ENCODE data around the gene PAXIP1. TPM values are rescaled to one million over a fixed set of nuclear protein-coding genes. Genes with fewer than 3 reads are reported as not detected.

Gene PAXIP1
- total and polyA plus RNA-seq, 4 experiments from 2014 or later = 0.98 to 18.8 (median 9.2) TPM

DNA sequence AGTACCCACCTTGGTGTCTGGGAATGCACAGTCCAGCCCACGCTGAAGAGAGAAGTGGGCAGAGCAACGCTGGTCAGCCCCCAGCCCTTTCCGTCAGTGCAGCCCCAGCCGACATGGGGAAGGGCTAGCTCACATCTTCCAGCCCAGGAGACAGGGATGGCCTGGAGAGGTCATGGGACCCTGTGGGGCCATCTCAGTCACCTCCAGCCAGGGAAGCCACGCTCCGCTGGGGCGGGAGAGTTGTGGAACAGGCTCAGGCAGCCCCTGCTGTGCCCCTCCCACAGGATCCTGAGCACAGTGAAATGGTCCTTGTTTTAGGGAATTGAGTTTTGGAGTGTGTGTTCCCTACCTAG lies 85.1 kb downstream of the PAXIP1 start:
- peaks cover 9 to 18% of the 10 kb centered on the region in 2 donors for H3K27me3 Mint-ChIP-seq
- ChIA-PET POLR2A (ENCODE audit: partially characterized antibody) (no interaction called here), CTCF (ENCODE audit: partially characterized antibody) (no interaction called here)
- Histone ChIP-seq H3K4me1 (ENCODE audit: insufficient read depth, low read length) (peaks cover 5% of the 10 kb centered on the region), H3K36me3 (ENCODE audit: insufficient read depth, low read length) (no peaks in the 10 kb centered on the region), H3K9me3 (ENCODE audit: control insufficient read depth in 1 of 2, low read length in 2 of 2) (no peaks in the 10 kb centered on the region), H3K27me3 (ENCODE audit: insufficient read depth, low read length) (no peaks in the 10 kb centered on the region), H3K27ac (ENCODE audit: low read depth, low read length) (no peak overlapping the region), H3K4me3 (ENCODE audit: low read length in 2 of 2) (no peak overlapping the region)
- intact Hi-C loops (cut with micrococcal nuclease) = no loop called here
- no peak for DNase-seq
- H3K27ac Mint-ChIP-seq = no peak overlapping the region
- H3K4me3 Mint-ChIP-seq = no peak overlapping the region
- H3K36me3 Mint-ChIP-seq = no peaks in the 10 kb centered on the region
- H3K9me3 Mint-ChIP-seq = peaks cover 0 to 2% (median 0%) of the 10 kb centered on the region in 8 donors
- peaks cover 4 to 5% (median 4%) of the 10 kb centered on the region in 4 donors for H3K4me1 Mint-ChIP-seq

DNA sequence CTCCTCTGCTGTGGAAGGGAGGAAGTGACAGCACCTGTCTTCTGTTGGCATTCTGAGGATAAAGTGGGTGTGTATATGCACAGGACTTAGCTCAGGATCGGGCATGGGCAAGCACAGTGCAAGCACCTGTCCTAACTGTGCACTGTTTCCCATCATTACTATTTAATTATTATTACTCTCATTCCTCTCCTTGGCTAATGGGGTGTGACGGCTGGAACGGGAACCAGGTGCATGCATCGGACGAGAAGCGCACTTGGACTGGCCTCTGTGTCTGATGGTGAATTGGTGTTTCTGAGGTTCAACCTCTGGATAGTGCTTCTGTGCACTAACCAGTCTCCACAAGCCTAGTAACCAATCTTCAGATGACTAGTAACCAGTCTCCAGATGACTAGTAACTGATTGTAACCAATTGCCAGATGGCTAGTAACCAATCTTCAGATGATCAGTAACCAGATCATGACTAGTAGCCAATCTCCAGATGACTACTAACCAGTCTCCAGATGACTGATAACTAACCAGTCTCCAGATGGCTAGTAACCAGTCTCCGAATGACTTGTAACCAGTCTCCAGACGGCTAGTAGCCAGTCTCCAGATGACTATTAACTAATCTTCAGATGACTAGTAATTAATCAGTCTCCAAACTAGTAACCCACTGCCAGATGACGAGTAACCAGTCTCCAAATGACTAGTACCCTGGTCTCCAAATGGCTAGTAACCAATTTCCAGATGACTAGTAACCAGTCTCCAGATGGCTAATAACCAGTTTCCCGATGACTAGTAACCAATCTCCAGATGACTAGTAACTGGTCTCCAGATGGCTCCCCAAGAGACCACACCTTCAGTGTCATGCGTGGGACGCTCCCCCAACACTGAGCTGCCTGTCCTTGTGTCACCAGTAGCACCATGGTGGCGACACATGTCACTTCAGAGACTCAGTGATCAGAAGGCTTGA lies 85.8 kb downstream of the PAXIP1 start:
- no peaks in the 10 kb centered on the region for H3K9me3 Mint-ChIP-seq
- Histone ChIP-seq H3K36me3 (ENCODE audit: insufficient read depth, low read length) (no peaks in the 10 kb centered on the region), H3K4me1 (ENCODE audit: insufficient read depth, low read length) (peaks cover 5% of the 10 kb centered on the region), H3K27me3 (ENCODE audit: insufficient read depth, low read length) (no peaks in the 10 kb centered on the region), H3K4me3 (ENCODE audit: low read length in 2 of 2) (no peak overlapping the region), H3K9me3 (ENCODE audit: control insufficient read depth in 1 of 2, low read length in 2 of 2) (no peaks in the 10 kb centered on the region), H3K27ac (ENCODE audit: low read depth, low read length) (no peak overlapping the region)
- no peak for DNase-seq
- intact Hi-C loops (cut with micrococcal nuclease) = no loop called here
- POLR2A ChIA-PET (ENCODE audit: partially characterized antibody) = no interaction called here
- no peak overlapping the region for H3K27ac Mint-ChIP-seq
- H3K27me3 Mint-ChIP-seq = peaks cover 9 to 18% of the 10 kb centered on the region in 2 donors
- no peaks in the 10 kb centered on the region for H3K36me3 Mint-ChIP-seq
- H3K4me1 Mint-ChIP-seq = peaks cover 4 to 5% (median 4%) of the 10 kb centered on the region in 4 donors
- H3K4me3 Mint-ChIP-seq = no peak overlapping the region
- CTCF ChIA-PET (ENCODE audit: partially characterized antibody) = no interaction called here

DNA sequence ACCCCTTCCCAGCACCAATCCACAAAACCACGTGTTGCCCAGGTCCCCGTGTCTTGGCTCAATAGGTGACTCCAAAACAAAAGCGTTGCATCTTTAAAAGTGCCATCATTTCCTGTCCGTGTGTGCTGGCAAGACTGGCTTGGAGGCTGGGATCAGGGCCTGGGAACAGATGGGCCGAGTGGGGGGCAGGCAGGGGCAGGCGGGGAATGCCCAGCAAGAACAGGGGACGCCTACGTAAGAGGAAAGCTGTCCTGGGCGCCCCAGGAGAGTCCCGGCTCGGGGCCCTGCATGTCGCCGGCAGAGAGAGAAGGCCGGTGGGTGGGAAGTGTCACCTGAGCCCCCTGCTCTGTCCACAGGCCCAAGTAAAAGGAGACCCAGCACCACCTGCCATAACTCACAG lies 86.5 kb downstream of the PAXIP1 start:
- H3K36me3 ChIP-seq (ENCODE audit: insufficient read depth, low read length) = no peaks in the 10 kb centered on the region
- peaks cover 4 to 5% (median 4%) of the 10 kb centered on the region in 4 donors for H3K4me1 Mint-ChIP-seq
- no peak overlapping the region for H3K27ac ChIP-seq (ENCODE audit: low read depth, low read length)
- no peak overlapping the region for H3K27ac Mint-ChIP-seq
- peaks cover 9 to 19% of the 10 kb centered on the region in 2 donors for H3K27me3 Mint-ChIP-seq
- ChIA-PET CTCF (ENCODE audit: partially characterized antibody) (interaction anchor here (6.2 to 6.7 kb wide), 2 partner anchors 6 to 12 kb away, joined by 39 to 72 read pairs; no protein-coding TSS in a partner anchor), POLR2A (ENCODE audit: partially characterized antibody) (no interaction called here)
- H3K27me3 ChIP-seq (ENCODE audit: insufficient read depth, low read length) = no peaks in the 10 kb centered on the region
- no peak overlapping the region for H3K4me3 ChIP-seq (ENCODE audit: low read length in 2 of 2)
- no peaks in the 10 kb centered on the region for H3K36me3 Mint-ChIP-seq
- peaks cover 0 to 2% (median 0%) of the 10 kb centered on the region in 8 donors for H3K9me3 Mint-ChIP-seq
- H3K4me3 Mint-ChIP-seq = no peak overlapping the region
- H3K9me3 ChIP-seq (ENCODE audit: control insufficient read depth in 1 of 2, low read length in 2 of 2) = no peaks in the 10 kb centered on the region
- H3K4me1 ChIP-seq (ENCODE audit: insufficient read depth, low read length) = peaks cover 5% of the 10 kb centered on the region
- DNase-seq = no peak
- intact Hi-C loops (cut with micrococcal nuclease) = no loop called here

DNA sequence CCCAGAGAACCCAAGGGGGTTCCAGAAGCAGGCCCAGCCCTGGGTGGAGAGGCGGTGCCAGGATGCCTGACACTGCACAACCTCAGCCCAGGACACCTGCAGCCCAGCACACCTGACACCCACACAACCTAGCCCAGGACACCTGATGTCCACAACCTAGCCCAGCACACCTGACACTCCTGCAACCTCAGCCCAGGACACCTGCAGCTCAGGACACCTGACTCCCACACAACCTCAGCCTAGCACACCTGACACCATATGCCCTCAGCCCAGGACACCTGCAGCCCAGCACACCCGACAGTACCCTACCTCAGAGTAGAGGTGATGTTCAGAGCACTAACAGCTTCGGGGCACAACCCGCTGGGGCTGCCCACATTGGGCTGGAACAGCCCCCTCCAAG lies 87.3 kb downstream of the PAXIP1 start:
- peaks cover 0 to 9% (median 0%) of the 10 kb centered on the region in 8 donors for H3K9me3 Mint-ChIP-seq
- peaks cover 9 to 20% of the 10 kb centered on the region in 2 donors for H3K27me3 Mint-ChIP-seq
- ChIA-PET CTCF (ENCODE audit: partially characterized antibody) (interaction anchor here (1.4 to 6.7 kb wide), 6 partner anchors 7 to 683 kb away, joined by 4 to 72 read pairs (median 24); no protein-coding TSS in a partner anchor), POLR2A (ENCODE audit: partially characterized antibody) (no interaction called here)
- H3K4me1 Mint-ChIP-seq = peaks cover 4 to 5% (median 4%) of the 10 kb centered on the region in 4 donors
- no peak for DNase-seq
- Histone ChIP-seq H3K27me3 (ENCODE audit: insufficient read depth, low read length) (no peaks in the 10 kb centered on the region), H3K27ac (ENCODE audit: low read depth, low read length) (no peak overlapping the region), H3K4me3 (ENCODE audit: low read length in 2 of 2) (no peak overlapping the region), H3K36me3 (ENCODE audit: insufficient read depth, low read length) (no peaks in the 10 kb centered on the region), H3K4me1 (ENCODE audit: insufficient read depth, low read length) (peaks cover 5% of the 10 kb centered on the region), H3K9me3 (ENCODE audit: control insufficient read depth in 1 of 2, low read length in 2 of 2) (no peaks in the 10 kb centered on the region)
- peak overlapping the region in 2 of 8 donors; percentile 10 to 43 for H3K4me3 Mint-ChIP-seq
- no peaks in the 10 kb centered on the region for H3K36me3 Mint-ChIP-seq
- no peak overlapping the region for H3K27ac Mint-ChIP-seq
- intact Hi-C loops (cut with micrococcal nuclease) = no loop called here

DNA sequence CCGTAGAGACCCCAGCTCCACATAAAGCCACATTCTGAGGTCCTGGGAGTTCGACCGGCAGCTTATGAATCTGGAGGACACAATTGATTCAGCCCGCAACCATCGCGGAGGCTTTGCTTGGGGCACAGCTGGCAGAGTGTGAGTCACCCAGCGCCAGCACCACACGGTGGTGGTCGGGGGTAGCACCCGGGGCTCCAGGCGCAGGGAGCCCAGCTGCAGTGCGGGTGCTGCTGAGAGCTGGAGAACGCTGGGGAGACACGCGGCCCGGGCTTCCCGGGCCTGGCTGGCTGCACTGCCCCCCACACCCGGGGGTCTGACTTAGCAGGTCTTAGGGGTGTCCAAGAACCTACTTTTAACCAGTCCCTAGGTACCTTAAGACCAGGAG lies 87.9 kb downstream of the PAXIP1 start:
- Mint-ChIP-seq H3K36me3 (no peaks in the 10 kb centered on the region), H3K4me3 (peak overlapping the region in 3 of 8 donors; percentile 26 to 73 (median 61))
- intact Hi-C loops (cut with micrococcal nuclease) = loop anchor here (5.0 kb wide), 1 partner anchor 92 kb away; no protein-coding TSS in a partner anchor

DNA sequence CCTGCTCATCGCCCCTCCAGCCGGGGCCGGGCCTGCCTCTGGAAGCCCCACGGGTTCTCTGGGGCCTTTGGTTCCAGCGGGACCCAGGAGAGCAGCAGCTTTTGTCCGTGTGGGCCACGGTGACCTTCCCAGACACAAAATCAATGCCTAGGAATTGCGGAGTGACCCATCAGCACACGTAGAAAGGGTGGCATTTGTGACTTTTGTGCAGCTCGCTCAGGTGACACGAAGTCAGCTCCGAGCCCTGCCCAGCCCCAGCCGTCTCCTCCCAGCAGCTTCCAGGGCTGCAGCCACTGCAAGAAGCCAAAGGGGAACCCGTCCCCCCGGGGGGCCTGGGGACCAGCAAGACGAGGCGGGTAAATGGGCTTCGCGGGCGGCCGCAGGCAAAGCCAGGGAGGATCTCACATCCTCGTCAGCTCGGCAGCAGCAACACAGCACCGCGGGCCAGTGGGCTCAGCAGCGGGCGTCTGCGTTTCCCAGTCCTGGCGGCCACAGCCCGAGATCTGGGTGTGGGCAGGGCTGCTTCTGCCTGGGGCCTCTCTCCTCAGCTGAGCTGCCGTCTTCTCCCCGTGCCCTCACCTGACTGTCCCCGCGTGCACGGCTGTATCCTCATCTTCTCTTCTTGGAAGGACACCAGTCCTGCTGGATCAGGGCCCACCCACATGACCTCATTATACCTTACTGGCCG lies 88.5 kb downstream of the PAXIP1 start:
- H3K27me3 ChIP-seq (ENCODE audit: insufficient read depth, low read length) = no peaks in the 10 kb centered on the region
- H3K9me3 Mint-ChIP-seq = peaks cover 0 to 12% (median 0%) of the 10 kb centered on the region in 8 donors
- H3K4me3 ChIP-seq (ENCODE audit: low read length in 2 of 2) = peak overlapping the region in 1 of 2 donors; percentile 29
- H3K4me1 ChIP-seq (ENCODE audit: insufficient read depth, low read length) = peaks cover 5% of the 10 kb centered on the region
- H3K27ac ChIP-seq (ENCODE audit: low read depth, low read length) = no peak overlapping the region
- ChIA-PET POLR2A (ENCODE audit: partially characterized antibody) (interaction anchor here (2.0 kb wide), 2 partner anchors 13 to 39 kb away, joined by 4 to 11 read pairs; no protein-coding TSS in a partner anchor), CTCF (ENCODE audit: partially characterized antibody) (interaction anchor here (0.9 to 6.7 kb wide), 21 partner anchors 8 to 1902 kb away, joined by 3 to 72 read pairs (median 4); no protein-coding TSS in a partner anchor)
- peaks cover 4 to 5% (median 4%) of the 10 kb centered on the region in 4 donors for H3K4me1 Mint-ChIP-seq
- intact Hi-C loops (cut with micrococcal nuclease) = loop anchor here (5.0 kb wide), 1 partner anchor 93 kb away; no protein-coding TSS in a partner anchor
- H3K36me3 Mint-ChIP-seq = no peaks in the 10 kb centered on the region
- H3K4me3 Mint-ChIP-seq = peak overlapping the region in 3 of 8 donors; percentile 26 to 93 (median 73)
- no peak for DNase-seq
- H3K36me3 ChIP-seq (ENCODE audit: insufficient read depth, low read length) = no peaks in the 10 kb centered on the region
- no peak overlapping the region for H3K27ac Mint-ChIP-seq
- H3K27me3 Mint-ChIP-seq = peaks cover 10 to 24% of the 10 kb centered on the region in 2 donors
- no peaks in the 10 kb centered on the region for H3K9me3 ChIP-seq (ENCODE audit: control insufficient read depth in 1 of 2, low read length in 2 of 2)

More for the DNA sequence above, 87.9 kb downstream of the PAXIP1 start:
- H3K27ac Mint-ChIP-seq = no peak overlapping the region
- POLR2A ChIA-PET (ENCODE audit: partially characterized antibody) = interaction anchor here (2.0 kb wide), 2 partner anchors 13 to 38 kb away, joined by 4 to 11 read pairs; no protein-coding TSS in a partner anchor
- peaks cover 0 to 12% (median 0%) of the 10 kb centered on the region in 8 donors for H3K9me3 Mint-ChIP-seq
- Histone ChIP-seq H3K4me1 (ENCODE audit: insufficient read depth, low read length) (peaks cover 5% of the 10 kb centered on the region), H3K4me3 (ENCODE audit: low read length in 2 of 2) (no peak overlapping the region), H3K9me3 (ENCODE audit: control insufficient read depth in 1 of 2, low read length in 2 of 2) (no peaks in the 10 kb centered on the region), H3K27me3 (ENCODE audit: insufficient read depth, low read length) (no peaks in the 10 kb centered on the region), H3K27ac (ENCODE audit: low read depth, low read length) (no peak overlapping the region), H3K36me3 (ENCODE audit: insufficient read depth, low read length) (no peaks in the 10 kb centered on the region)
- DNase-seq = no peak
- H3K4me1 Mint-ChIP-seq = peaks cover 4 to 5% (median 4%) of the 10 kb centered on the region in 4 donors
- H3K27me3 Mint-ChIP-seq = peaks cover 8 to 20% of the 10 kb centered on the region in 2 donors
- CTCF ChIA-PET (ENCODE audit: partially characterized antibody) = interaction anchor here (1.1 to 6.7 kb wide), 10 partner anchors 8 to 683 kb away, joined by 3 to 72 read pairs (median 8); no protein-coding TSS in a partner anchor
